ENCODE results near the gene TMEM54. TPM values are rescaled to one million over a fixed set of nuclear protein-coding genes. Genes with fewer than 3 reads are reported as not detected.

TMEM54 gene
- total RNA-seq, 1 experiment from 2014 or later, result 61.5 TPM

DNA sequence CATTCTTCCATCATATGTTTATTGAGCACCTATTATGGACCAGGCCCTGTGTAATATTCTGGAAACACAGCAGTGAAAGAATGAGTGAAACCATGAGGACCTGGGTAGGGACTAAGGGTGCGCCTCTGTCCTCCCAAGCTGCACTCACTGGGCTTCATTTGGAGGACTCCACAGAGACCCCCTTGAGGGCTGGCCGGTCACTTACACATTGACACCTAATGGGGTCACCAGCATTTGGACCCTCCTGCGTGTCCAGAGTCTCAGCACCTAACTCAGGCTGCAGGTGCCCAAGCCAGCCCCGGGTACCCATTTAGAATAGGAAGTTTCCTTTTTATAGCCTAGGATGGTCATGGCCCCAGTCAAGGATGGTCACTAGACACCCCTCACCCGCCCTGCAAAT, 27.7 kb downstream of the TMEM54 start:
- BruUV-seq (replicated peaks), result no TSS peak
- ChIA-PET CTCF (interaction anchor here (0.5 to 1.2 kb wide), 5 partner anchors 17 to 353 kb away, joined by 3 to 7 read pairs (median 4); no protein-coding TSS in a partner anchor), POLR2A (no interaction called here)
- no peaks in the 10 kb centered on the region for H3K36me3 ChIP-seq (ENCODE audit: control insufficient read depth, insufficient read depth, low read length)
- H3K27me3 ChIP-seq (ENCODE audit: control insufficient read depth, insufficient read depth, low read length), result peaks cover 4% of the 10 kb centered on the region
- H3K9me3 ChIP-seq (ENCODE audit: control insufficient read depth, insufficient read depth, low read depth, low read length), result no peaks in the 10 kb centered on the region
- no peak for ATAC-seq
- H3K4me3 ChIP-seq (ENCODE audit: low read depth in 2 of 2, low read length in 2 of 2), result no peak overlapping the region
- in situ Hi-C loops (cut with HindIII; ENCODE audit: low pct_unique_long_range_greater_than_20kb, low sequenced_read_pairs) (no loop called here), intact Hi-C loops (cut with micrococcal nuclease; ENCODE audit: unreplicated experiment) (loop anchor here (10.0 kb wide), 2 partner anchors 211 to 429 kb away; partner anchors contain the start of gene AZIN2)
- no peak for TF ChIP-seq SIN3A (IDR thresholded peaks at IDR 0.05; ENCODE audit: borderline replicate concordance, insufficient read depth, low read depth, low read length)
- no peak for TF ChIP-seq TCF7L2 (IDR thresholded peaks at IDR 0.05; ENCODE audit: low read depth, low read length)
- TF ChIP-seq POLR2AphosphoS5 (IDR thresholded peaks at IDR 0.05; ENCODE audit: low read depth, low read length), result no peak
- TF ChIP-seq, protein P1, sequence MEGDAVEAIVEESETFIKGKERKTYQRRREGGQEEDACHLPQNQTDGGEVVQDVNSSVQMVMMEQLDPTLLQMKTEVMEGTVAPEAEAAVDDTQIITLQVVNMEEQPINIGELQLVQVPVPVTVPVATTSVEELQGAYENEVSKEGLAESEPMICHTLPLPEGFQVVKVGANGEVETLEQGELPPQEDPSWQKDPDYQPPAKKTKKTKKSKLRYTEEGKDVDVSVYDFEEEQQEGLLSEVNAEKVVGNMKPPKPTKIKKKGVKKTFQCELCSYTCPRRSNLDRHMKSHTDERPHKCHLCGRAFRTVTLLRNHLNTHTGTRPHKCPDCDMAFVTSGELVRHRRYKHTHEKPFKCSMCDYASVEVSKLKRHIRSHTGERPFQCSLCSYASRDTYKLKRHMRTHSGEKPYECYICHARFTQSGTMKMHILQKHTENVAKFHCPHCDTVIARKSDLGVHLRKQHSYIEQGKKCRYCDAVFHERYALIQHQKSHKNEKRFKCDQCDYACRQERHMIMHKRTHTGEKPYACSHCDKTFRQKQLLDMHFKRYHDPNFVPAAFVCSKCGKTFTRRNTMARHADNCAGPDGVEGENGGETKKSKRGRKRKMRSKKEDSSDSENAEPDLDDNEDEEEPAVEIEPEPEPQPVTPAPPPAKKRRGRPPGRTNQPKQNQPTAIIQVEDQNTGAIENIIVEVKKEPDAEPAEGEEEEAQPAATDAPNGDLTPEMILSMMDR (IDR thresholded peaks at IDR 0.05), result no peak
- TF ChIP-seq, protein P2, sequence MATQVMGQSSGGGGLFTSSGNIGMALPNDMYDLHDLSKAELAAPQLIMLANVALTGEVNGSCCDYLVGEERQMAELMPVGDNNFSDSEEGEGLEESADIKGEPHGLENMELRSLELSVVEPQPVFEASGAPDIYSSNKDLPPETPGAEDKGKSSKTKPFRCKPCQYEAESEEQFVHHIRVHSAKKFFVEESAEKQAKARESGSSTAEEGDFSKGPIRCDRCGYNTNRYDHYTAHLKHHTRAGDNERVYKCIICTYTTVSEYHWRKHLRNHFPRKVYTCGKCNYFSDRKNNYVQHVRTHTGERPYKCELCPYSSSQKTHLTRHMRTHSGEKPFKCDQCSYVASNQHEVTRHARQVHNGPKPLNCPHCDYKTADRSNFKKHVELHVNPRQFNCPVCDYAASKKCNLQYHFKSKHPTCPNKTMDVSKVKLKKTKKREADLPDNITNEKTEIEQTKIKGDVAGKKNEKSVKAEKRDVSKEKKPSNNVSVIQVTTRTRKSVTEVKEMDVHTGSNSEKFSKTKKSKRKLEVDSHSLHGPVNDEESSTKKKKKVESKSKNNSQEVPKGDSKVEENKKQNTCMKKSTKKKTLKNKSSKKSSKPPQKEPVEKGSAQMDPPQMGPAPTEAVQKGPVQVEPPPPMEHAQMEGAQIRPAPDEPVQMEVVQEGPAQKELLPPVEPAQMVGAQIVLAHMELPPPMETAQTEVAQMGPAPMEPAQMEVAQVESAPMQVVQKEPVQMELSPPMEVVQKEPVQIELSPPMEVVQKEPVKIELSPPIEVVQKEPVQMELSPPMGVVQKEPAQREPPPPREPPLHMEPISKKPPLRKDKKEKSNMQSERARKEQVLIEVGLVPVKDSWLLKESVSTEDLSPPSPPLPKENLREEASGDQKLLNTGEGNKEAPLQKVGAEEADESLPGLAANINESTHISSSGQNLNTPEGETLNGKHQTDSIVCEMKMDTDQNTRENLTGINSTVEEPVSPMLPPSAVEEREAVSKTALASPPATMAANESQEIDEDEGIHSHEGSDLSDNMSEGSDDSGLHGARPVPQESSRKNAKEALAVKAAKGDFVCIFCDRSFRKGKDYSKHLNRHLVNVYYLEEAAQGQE (IDR thresholded peaks at IDR 0.05; ENCODE audit: insufficient read depth in 1 of 2, low read depth in 2 of 2, low read length in 1 of 2), result no peak
- peaks cover 14% of the 10 kb centered on the region for H3K4me1 ChIP-seq (ENCODE audit: control insufficient read depth, insufficient read depth, low read length)
- no peak overlapping the region for H3K27ac ChIP-seq (ENCODE audit: low read length)
- DNase-seq (ENCODE audit: low read depth, low spot score), result no peak

DNA sequence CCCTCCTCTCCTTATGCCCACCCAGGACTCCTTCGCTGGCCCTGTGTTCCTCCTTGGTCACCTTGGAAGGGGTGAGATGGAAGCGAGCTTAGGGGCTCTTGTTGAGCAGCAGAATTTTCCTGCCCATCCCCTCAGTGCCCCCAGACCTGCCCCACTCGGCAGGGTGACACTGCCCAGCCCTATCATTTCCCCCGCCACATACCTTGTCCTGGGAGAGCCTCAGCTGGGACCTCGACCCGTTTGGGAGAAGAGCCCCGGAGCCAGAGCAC, 29.1 kb downstream of the TMEM54 start:
- H3K4me1 ChIP-seq (ENCODE audit: control insufficient read depth, insufficient read depth, low read length), result peaks cover 14% of the 10 kb centered on the region
- H3K4me3 ChIP-seq (ENCODE audit: low read depth in 2 of 2, low read length in 2 of 2), result no peak overlapping the region
- DNase-seq (ENCODE audit: low read depth, low spot score) (no peak), ATAC-seq (no peak)
- CTCF ChIA-PET, result interaction anchor here (1.1 to 1.7 kb wide), 3 partner anchors 11 to 18 kb away, joined by 3 to 4 read pairs (median 3); no protein-coding TSS in a partner anchor
- H3K27ac ChIP-seq (ENCODE audit: low read length), result no peak overlapping the region
- TF ChIP-seq POLR2AphosphoS5 (IDR thresholded peaks at IDR 0.05; ENCODE audit: low read depth, low read length) (no peak), TCF7L2 (IDR thresholded peaks at IDR 0.05; ENCODE audit: low read depth, low read length) (no peak), SIN3A (IDR thresholded peaks at IDR 0.05; ENCODE audit: borderline replicate concordance, insufficient read depth, low read depth, low read length) (no peak)
- TF ChIP-seq, protein P2 (IDR thresholded peaks at IDR 0.05; ENCODE audit: insufficient read depth in 1 of 2, low read depth in 2 of 2, low read length in 1 of 2), result no peak
- TF ChIP-seq, protein P1 (IDR thresholded peaks at IDR 0.05), result no peak
- no TSS peak for BruUV-seq (replicated peaks)
- H3K9me3 ChIP-seq (ENCODE audit: control insufficient read depth, insufficient read depth, low read depth, low read length), result no peaks in the 10 kb centered on the region
- in situ Hi-C loops (cut with HindIII; ENCODE audit: low pct_unique_long_range_greater_than_20kb, low sequenced_read_pairs), result no loop called here
- POLR2A ChIA-PET, result no interaction called here
- peaks cover 4% of the 10 kb centered on the region for H3K27me3 ChIP-seq (ENCODE audit: control insufficient read depth, insufficient read depth, low read length)
- intact Hi-C loops (cut with micrococcal nuclease; ENCODE audit: unreplicated experiment), result loop anchor here (10.0 kb wide), 2 partner anchors 213 to 427 kb away; partner anchors contain the start of gene AZIN2
- H3K36me3 ChIP-seq (ENCODE audit: control insufficient read depth, insufficient read depth, low read length), result no peaks in the 10 kb centered on the region

All from Panc1 (cell line).